Activated CD4-positive, alpha-beta T cell treated with anti-CD3 and anti-CD28 coated beads, Interleukin-10, Interleukin-2, amounts not matched to agents 100 ng/mL and 50 ng/mL, durations not matched to agents 16 hours and 8 hours (primary cell): ENCODE results near the gene RTF1.

Experiments used
- DNase-seq: peaks from one replicate; pipeline ENCODE4 v3.0.0-alpha.2; 2020

RTF1 gene

DNA sequence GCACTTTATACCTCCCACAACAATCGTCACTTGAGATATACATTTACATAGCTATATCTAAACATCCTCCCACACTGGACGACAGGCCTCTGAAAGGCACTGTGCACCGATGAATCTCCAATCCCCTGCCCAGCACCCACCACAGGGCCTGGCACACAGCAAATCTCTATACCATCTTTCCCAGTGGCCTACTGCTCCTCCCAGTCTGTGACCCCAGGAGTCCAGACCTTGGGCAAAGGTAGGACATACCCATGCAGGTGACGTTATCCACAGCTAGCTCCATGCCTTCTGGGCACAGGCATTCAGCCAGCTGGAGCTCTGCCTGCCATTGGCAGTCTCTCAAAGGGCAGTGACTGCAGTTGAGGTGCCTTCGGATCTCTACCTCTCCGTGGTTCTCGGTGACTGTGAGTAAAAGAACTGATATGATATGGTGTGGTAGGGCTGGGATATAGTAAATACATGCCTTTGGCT lies 91.0 kb downstream of the RTF1 start:
- DNase-seq = no peak

DNA sequence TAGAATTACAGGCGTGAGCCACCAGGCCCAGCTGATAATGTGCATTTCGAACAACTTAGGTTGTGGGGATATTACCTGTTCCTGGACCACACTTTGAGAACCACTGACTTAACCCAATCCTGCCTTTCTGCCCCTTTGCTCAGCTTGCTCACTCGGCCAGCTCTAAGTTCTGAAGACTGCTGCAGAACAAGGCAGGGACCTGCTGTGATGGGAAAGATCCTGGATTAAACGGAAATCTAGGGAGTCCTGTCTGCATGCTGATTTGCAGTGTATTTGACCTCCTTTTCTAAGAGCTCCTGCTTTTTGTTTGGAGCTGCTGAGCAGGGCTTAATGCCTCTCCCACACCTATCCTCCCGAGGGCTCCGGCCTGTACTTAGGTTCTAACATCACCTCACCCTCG lies 93.8 kb downstream of the RTF1 start:
- DNase-seq = no peak

DNA sequence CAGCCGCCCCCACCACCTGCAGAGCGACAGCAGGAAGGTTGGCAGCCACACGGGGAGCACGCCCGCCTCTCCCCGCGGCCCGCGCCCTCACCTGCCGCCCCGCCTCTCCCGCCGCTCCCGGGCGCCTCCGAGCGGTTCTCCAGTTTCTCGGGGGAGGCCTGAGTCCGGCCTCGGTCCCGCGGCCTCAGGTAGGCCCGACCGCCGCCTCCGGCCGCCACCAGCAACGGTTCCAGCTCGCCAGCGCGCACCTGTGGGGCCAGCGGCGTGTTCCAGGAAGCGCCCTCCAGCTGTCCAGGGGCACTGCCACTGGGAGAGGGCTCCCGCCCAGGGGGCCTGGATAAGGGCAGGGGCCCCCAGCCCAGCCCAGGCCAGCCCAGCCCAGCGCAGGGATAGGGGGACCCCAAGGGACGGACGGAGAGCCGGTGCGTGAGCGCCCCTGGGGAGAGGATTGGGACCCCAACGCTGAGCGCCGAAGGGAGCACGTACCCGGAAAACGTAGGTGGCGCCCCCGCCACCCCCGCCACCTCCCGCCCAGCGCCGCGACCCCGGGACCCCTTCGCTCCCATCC lies 94.5 kb downstream of the RTF1 start:
- no peak for DNase-seq

DNA sequence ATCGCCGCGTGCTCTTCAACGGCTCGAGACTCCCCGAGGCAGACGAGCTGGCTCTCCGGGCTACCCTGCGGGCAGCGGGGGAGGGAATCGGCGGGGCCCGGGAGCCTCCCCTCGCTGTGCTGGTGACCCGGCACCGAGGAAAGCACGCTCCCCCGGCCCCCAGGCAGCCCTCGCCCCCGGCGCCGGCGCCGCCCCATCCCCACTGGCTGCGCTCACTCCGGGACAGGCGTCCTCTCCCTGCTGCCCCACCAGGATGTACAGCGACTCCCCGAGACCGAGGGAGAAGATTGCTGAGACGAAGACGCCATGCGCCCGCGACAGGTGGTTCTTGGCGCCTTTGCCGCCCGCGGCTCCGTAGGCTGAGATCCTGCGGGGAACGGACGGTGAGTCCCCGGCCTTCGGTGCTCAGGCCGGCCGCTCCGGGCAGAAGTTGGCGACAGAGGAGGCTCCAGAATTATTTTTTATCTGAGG lies 95.0 kb downstream of the RTF1 start:
- no peak for DNase-seq

DNA sequence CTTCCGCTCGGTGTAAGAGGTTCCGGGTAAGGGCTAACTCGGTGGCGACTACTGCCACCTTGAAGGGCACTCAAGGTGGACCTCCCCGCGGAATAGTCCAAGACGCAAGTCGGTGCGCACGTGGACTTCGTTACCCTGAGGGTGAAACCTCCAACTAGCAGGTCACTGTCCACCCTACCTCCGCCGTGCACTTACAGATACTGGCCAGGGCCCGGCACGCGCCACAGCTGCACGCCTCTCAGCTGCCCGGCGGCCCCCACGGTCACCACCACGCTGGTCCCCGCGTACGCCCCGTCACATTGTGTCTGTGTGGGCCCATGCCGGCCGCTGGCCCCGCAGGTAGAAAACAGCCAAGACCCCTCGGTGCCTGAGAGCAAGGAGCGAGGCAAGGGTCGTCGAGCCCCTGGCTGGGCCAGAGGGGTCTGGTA lies 95.6 kb downstream of the RTF1 start:
- no peak for DNase-seq

DNA sequence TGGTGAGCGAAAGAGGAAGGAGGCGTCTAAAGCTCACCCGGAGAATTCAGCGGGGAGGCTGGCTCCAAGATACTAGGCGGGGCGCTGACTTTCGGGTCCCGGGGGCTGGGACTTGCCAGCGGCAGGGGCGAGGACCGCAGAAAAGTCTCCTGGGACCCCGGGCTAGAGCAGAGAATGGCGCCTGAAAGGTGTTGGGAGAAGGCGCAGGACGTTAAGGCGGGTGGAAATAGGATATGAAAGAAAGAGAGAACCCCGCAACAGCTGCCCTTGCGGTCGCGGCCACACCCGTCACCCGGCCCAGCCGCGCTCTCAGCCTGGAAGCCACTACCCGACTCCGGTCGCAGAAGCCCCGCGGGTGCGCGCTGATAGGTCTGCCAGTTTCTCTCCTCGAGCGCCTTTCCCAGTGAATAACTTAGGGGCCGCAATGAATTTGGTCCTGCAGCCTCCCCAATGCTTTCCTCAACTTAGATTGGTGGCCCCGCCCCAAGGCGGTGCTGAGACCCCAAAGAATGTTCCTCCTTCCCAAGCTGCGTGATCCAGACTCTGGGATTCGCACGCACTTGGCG lies 96.1 kb downstream of the RTF1 start:
- DNase-seq = peak; percentile 21

DNA sequence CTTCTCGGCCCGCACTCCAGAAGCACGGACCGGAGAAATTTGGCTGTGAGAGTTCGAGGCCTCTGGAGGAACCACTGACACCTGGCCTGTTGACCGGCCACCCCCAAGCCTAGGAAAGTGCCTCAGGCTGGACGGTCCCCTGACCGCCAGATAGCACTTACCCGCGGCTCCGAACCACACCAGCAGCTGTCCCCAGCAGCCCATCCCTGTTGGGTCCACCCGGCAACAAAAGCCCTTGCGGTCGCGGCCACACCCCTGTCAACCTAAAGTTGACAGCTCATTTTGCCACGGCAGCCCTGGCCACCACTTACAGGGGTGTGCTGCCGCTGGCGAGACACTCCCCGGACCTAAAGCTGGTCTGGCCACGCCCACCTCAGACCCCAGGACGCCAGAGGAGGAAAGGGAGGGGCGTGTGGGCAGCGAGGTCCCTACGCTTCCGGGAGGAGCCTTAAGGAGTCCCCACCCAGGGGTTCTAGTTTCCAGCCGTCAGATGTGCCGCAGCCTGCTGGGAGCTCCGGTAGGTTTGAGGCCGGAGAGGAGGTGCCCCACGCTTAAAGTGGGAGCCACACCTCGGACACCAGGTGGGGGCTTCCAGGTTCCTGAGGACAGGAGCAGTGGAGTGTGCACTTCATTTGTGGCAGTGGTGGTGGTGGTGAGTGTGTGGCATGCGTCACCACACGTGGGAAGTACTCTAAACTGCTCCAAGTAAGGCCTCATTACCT lies 96.8 kb downstream of the RTF1 start, which contains the start of gene LTK:
TSS of gene LTK (minus strand) at position 322 of the 722 bp plus-strand sequence. CDS start at position 204, 118 bp downstream.
- DNase-seq = peak; percentile 17

DNA sequence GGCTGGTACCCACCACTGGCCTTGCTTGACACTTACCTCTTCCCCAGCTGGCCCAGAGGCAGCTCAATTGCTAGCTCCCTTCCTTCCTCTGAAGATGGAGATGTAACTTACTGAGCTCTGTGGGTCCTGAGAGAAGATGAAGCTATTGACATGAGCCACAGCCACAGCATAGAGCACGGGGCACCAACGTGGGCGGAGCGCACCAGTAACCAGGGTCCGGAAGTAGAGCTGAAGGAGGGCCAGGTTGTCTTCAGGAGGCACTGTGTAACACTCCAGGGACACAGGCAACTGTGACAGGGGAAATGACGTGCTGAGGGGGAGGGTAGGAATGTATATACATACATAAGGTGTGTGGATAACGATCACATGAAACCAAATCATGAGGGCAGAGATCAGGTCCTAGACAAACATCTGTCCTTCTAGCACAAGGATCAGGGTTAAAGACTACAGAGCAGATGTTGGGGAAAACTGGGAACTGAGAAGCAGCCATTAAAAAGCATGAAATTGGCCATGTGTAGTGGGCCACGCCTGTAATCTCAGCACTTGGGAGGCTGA lies 101.1 kb downstream of the RTF1 start:
- DNase-seq = no peak

DNA sequence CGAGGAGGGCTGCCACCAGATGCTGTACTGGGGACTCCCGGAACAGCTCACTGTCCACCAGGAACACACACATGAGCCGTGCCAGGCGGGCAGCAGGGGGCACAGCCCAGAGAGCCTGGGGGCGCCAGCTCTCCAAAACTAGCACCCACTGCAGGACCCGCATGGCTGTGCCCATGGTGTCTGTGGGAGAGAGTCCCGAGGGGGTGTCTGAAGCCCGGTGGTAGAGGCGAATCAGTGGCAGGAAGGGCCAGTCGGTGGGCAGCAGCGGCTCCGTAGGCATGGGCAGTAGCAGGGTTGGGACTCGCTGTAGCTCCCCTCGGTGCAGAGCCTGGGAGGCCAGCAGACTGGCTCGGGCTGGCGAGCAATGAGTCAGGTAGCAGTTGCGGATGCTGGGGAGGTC lies 103.7 kb downstream of the RTF1 start:
- no peak for DNase-seq

DNA sequence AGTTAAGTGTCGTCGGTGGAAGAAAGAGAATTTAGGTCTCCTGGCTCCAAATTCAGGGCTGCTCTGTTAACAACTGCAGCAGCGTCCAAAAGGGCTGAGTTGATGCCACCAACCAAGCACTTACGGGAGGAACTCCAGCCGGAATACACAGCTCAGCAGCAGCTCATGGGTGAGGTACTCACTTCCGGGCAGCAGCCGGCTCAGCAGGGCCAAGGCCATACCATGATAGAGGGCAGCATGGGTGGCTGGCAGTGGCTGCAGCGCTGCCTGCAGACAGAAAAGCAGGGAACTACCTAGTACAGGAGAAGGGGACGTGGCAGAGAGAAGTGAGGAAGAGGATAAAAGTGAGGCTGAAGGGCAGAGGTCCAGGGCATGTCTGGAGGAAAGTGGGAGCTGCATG lies 104.7 kb downstream of the RTF1 start:
- DNase-seq = no peak

DNA sequence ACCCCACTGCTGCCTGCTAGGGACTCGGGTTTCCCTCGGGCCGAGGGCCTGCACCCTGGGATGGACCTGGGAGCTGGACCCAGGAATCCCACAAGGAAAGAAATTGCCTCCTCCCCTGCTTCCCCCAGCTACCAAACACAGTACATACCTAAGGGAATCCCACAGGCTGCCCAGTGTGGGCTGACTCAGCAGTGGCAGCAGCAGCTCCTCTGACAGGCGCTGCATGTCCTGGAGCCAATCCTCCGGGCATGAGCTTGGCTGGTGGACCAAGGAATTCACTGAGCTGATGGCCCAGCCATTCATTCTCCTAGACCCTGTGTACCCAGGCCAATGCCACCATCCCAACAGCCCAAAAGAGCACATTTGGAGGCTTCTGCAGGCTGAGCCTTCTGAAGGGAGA lies 106.2 kb downstream of the RTF1 start:
- DNase-seq = no peak

DNA sequence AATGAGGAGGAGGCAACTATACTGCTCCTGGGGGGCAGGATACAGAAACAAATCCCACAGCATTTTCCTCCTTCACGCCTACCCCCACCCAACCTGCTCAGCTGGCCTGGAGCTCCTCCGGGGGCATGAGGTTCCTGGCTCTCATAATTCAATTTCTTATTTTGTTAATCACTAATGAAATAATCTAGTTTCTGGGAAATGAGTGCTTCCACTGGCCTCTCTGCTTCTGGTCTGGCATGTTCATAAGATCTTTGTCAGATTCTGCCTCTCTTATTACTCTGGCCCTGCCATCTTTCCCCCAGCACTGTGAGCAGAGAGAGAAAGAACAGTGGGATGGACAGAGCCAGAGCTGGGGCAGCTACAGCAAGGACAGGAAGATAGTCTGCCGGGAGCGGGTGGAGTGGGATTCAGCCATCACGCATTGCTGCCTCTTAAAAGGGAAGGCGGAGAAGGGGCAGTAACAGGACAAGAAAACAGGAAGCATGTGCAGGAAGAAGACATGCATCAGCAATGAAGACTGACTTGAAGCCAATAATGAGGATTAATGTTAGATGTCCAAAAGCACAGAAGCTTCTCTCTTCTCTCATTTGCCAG lies 113.6 kb downstream of the RTF1 start:
- DNase-seq = no peak
